Non-pigmented ciliary epithelial cell (primary cell): ENCODE data around the gene ISY1.

ENCODE experiments used
- DNase-seq: peaks from one replicate; pipeline ENCODE4 v3.0.0-alpha.2; 2010; ENCODE audit warnings: low read depth

The ISY1 gene

GRCh38 chr3:129087138-129087702 lies 73.6 kb downstream of the ISY1 start:
- no peak for DNase-seq

GRCh38 chr3:129085818-129086217 lies 75.0 kb downstream of the ISY1 start:
- DNase-seq: no peak

GRCh38 chr3:129085165-129085715 lies 75.6 kb downstream of the ISY1 start:
- no peak for DNase-seq

DNA sequence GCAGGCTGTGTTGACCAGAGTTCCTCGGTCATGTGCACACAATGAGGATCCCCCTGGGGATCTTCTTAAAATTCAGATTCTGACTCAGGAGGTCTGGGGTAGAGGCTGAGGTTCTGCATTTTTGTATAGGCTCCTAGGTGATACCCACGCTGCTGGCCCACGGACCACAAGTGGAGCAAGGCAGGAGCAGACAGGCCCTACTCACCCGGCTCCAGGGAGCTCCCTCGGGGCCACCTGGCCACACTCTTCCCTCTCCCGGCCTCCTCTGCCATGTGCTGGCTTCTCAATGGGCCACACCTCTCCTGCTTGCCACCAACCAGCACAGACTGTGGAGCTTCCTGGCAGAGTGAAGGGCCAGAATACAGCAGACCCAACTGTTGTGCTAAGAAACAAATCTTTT lies 76.4 kb downstream of the ISY1 start:
- no peak for DNase-seq

DNA sequence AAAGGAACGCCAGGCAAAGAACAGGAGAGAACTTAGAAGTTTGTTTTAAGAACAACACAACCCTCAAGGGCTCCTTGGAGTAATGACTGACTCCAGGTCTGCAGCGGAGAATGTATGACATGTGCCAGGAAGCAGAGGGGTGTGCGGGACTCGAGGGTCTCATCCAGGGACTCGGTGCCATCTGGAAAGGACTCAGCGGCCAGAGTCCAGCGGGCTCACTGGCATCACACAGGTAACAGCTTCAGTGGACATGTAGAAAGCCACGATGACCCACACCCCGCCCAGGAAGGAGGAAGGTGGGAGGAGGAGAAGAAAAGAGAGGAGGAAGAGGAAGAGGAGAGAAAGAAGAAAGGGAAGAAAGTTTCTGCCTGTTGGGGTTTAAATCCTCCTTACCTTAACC lies 78.8 kb downstream of the ISY1 start:
- no peak for DNase-seq

- DNase-seq: no peak
Measured at GRCh38 chr3:129081503-129081902, 79.4 kb downstream of the ISY1 start.

DNA sequence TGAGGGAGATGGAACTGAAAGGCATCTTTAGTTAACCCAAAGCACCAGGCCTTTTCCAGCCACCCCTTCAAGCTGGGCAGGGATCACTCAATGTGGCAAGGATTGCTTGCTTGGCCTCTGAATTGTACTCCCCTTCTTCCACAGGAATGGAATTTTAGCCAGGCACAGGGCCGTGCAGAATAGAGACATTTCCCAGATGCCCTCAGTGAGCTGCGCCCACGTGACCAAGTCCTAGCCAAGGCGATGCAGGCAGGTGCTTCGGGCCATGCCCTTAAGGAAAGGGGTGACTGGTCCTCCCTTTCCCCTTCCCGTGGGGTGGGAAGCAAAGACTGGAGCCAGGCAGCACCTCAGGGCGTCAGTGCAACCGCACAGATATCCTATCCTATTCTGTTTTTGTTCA lies 82.4 kb downstream of the ISY1 start:
- no peak for DNase-seq
